K562 (cell line): Measurements from ENCODE around the gene RFNG.

ENCODE experiments used
- BCL6 ChIP-seq: fragments of 250-450 bp; sonication (Bioruptor Pico); IDR thresholded peaks from 2 replicates; pipeline ENCODE4 v1.4.0; 2020
- EP300 ChIP-seq: IDR thresholded peaks from 2 replicates; pipeline ENCODE4 v1.6.1; 2012; ENCODE audit warnings: low read length, improper control_type of control experiment
- EZH2 ChIP-seq: IDR thresholded peaks from 2 replicates; pipeline ENCODE4 v1.6.1; 2012; ENCODE audit warnings: low read depth, mild to moderate bottlenecking, inconsistent platforms, low read length, borderline replicate concordance
- HDGF ChIP-seq: fragments of 450-650 bp; IDR thresholded peaks from 2 replicates; pipeline ENCODE4 v1.6.1; 2016
- NBN ChIP-seq: fragments of 450-650 bp; IDR thresholded peaks from 2 replicates; pipeline ENCODE4 v1.6.1; 2016; ENCODE audit warnings: low read depth, mild to moderate bottlenecking
- NFE2 ChIP-seq: IDR thresholded peaks from 2 replicates; pipeline ENCODE4 v1.6.1; 2014; ENCODE audit warnings: antibody characterized with exemption, low read depth
- PATZ1 ChIP-seq: fragments of 250-450 bp; sonication (Bioruptor Pico); IDR thresholded peaks from 2 replicates; pipeline ENCODE4 v1.5.0; 2020; ENCODE audit warnings: mild to moderate bottlenecking, borderline replicate concordance
- PRPF4 ChIP-seq: fragments of 200-400 bp; formaldehyde crosslinking; IDR thresholded peaks from one replicate; pipeline ENCODE4 v1.6.1; 2017; ENCODE audit warnings: low read length, low read depth, mild to moderate bottlenecking; ENCODE audit not compliant: insufficient read depth, poor library complexity, severe bottlenecking
- TAF7 ChIP-seq: fragments of 450-650 bp; IDR thresholded peaks from 2 replicates; pipeline ENCODE4 v1.6.1; 2016; ENCODE audit warnings: missing genetic modification characterization, missing compliant biosample characterization
- TCF7 ChIP-seq: sonication (generic); IDR thresholded peaks from 2 replicates; pipeline ENCODE4 v1.6.1; 2016; ENCODE audit warnings: antibody characterized with exemption, borderline replicate concordance
- ZNF232 ChIP-seq: sonication (generic); formaldehyde crosslinking; IDR thresholded peaks from 2 replicates; pipeline ENCODE4 v1.8.0; 2022; ENCODE audit warnings: mild to moderate bottlenecking, missing genetic modification reagents
- ZNF282 ChIP-seq: sonication (generic); formaldehyde crosslinking; IDR thresholded peaks from 2 replicates; pipeline ENCODE4 v1.8.1; 2023; ENCODE audit warnings: missing genetic modification reagents
- ZNF512 ChIP-seq: IDR thresholded peaks from 2 replicates; pipeline ENCODE4 v1.6.1; 2016; ENCODE audit warnings: missing genetic modification characterization, missing compliant biosample characterization

GRCh38 chr17:82062076-82062983 lies 10.7 kb upstream of the RFNG start:
- no peak for TF ChIP-seq ZNF232 (CRISPR knock-in tag)
- no peak for TF ChIP-seq TCF7
- TF ChIP-seq HDGF, result no peak
- no peak for TF ChIP-seq PRPF4
- TF ChIP-seq TAF7 (tag), result no peak
- TF ChIP-seq NBN, result no peak
- no peak for TF ChIP-seq ZNF512 (tag)
- no peak for TF ChIP-seq EP300
- TF ChIP-seq ZNF282 (CRISPR knock-in tag), result no peak
- no peak for TF ChIP-seq NFE2
- TF ChIP-seq EZH2, result no peak
- no peak for TF ChIP-seq BCL6 (CRISPR knock-in tag)
- TF ChIP-seq PATZ1 (CRISPR knock-in tag), result no peak
